Endothelial cell of umbilical vein (primary cell): ENCODE data around the gene IGFBP2. TPM values are rescaled to one million over a fixed set of nuclear protein-coding genes. Genes with fewer than 3 reads are reported as not detected.

Source experiments
- BruUV-seq: library from RNA; stranded (reverse); fragments of 400-500 nt; replicated peaks from 2 replicates; lab custom pipeline; 2021; lab: Mats Ljungman, UMichigan
- CTCF ChIA-PET: fragments of 300-600, 350-600 bp; sonication (Branson Sonifier 250); formaldehyde crosslinking; loops from one replicate; lab custom pipeline; 2021; ENCODE audit warnings: antibody characterized with exemption, inconsistent platforms; lab: Charles Lee
- POLR2A ChIA-PET: fragments of 300-600, 350-600 bp; sonication (Branson Sonifier 250); formaldehyde crosslinking; loops from one replicate; lab custom pipeline; 2021; ENCODE audit warnings: antibody characterized with exemption, inconsistent platforms; lab: Charles Lee
- DNase-seq: peaks from one replicate; pipeline ENCODE4 v3.0.0-alpha.2; 2011; ENCODE audit warnings: low read depth, low spot score
- FAIRE-seq: peaks from 2 replicates; lab custom pipeline; 2011; peaks lifted over from hg19 to GRCh38; lab: Jason Lieb, UNC
- H2AFZ ChIP-seq: 2 replicates; pipeline ENCODE4 v1.6.0; 2012; ENCODE audit warnings: low read depth, low read length, control low read depth, inconsistent platforms
- H3K27ac ChIP-seq: 2 replicates; pipeline ENCODE4 v1.5.1; 2011; ENCODE audit warnings: low read depth, mild to moderate bottlenecking, control low read depth, low read length, moderate library complexity; ENCODE audit not compliant: insufficient read depth
- H3K27me3 ChIP-seq, 2 experiments: 2 replicates each; pipeline versions ENCODE4 v1.6.0 to v1.6.1; 2011; ENCODE audit warnings: low read length in 2 of 2, mixed read lengths in 1 of 2; ENCODE audit not compliant: control insufficient read depth in 2 of 2, insufficient read depth in 2 of 2
- H3K36me3 ChIP-seq, 2 experiments: 2 replicates in 1 of 2; 3 replicates in 1 of 2; pipeline ENCODE4 v1.5.1; 2011; ENCODE audit warnings: low read length in 2 of 2, mild to moderate bottlenecking in 1 of 2, moderate library complexity in 1 of 2; ENCODE audit not compliant: control insufficient read depth in 2 of 2, insufficient read depth in 2 of 2; ENCODE audit errors: extremely low read depth in 1 of 2
- H3K4me1 ChIP-seq: 3 replicates; pipeline ENCODE4 v1.5.1; 2011; ENCODE audit warnings: mild to moderate bottlenecking, low read length; ENCODE audit not compliant: control insufficient read depth, insufficient read depth; ENCODE audit errors: extremely low read depth
- H3K4me2 ChIP-seq: 2 replicates; pipeline ENCODE4 v1.6.1; 2011; ENCODE audit warnings: low read length, control low read depth, mixed read lengths; ENCODE audit not compliant: insufficient read depth
- H3K4me3 ChIP-seq, 3 experiments: fragments of 200-600 bp in 1 of 3; sonication (generic), shearing (Covaris generic) in 1 of 3; replicated peaks in 1 of 3; 2 replicates each; pipeline ENCODE4 v1.5.1; 2011 to 2016; ENCODE audit warnings: control low read depth in 3 of 3, low read length in 3 of 3, mild to moderate bottlenecking in 2 of 3, inconsistent platforms in 1 of 3, low read depth in 1 of 3, moderate library complexity in 1 of 3; ENCODE audit not compliant: insufficient read depth in 1 of 3
- H3K79me2 ChIP-seq: 2 replicates; pipeline ENCODE4 v1.6.0; 2012; ENCODE audit warnings: low read length, inconsistent platforms; ENCODE audit not compliant: control insufficient read depth, insufficient read depth
- H3K9ac ChIP-seq: replicated peaks from 2 replicates; pipeline ENCODE3; 2011; ENCODE audit warnings: low read length, control low read depth; ENCODE audit not compliant: insufficient read depth; ENCODE audit errors: extremely low read depth
- H3K9me1 ChIP-seq: replicated peaks from 3 replicates; pipeline ENCODE4 v1.6.0; 2011; ENCODE audit warnings: mild to moderate bottlenecking, low read length; ENCODE audit not compliant: control insufficient read depth, insufficient read depth; ENCODE audit errors: extremely low read depth
- H3K9me3 ChIP-seq: replicated peaks from 2 replicates; pipeline ENCODE4 v1.5.1; 2012; ENCODE audit warnings: low read length, inconsistent platforms; ENCODE audit not compliant: control insufficient read depth, insufficient read depth
- H4K20me1 ChIP-seq: replicated peaks from 2 replicates; pipeline ENCODE3; 2011; ENCODE audit warnings: mild to moderate bottlenecking, low read length; ENCODE audit not compliant: control insufficient read depth, insufficient read depth; ENCODE audit errors: extremely low read depth
- EZH2 ChIP-seq: IDR thresholded peaks from 2 replicates; pipeline ENCODE4 v1.6.1; 2012; ENCODE audit warnings: borderline replicate concordance, low read depth, mild to moderate bottlenecking, moderate library complexity, low read length, inconsistent platforms; ENCODE audit not compliant: severe bottlenecking
- FOS ChIP-seq: IDR thresholded peaks from 2 replicates; pipeline ENCODE4 v1.6.1; 2011; ENCODE audit warnings: mild to moderate bottlenecking, low read length, moderate library complexity, borderline replicate concordance; ENCODE audit not compliant: insufficient read depth
- GATA2 ChIP-seq: IDR thresholded peaks from 2 replicates; pipeline ENCODE4 v1.7.0; 2011; ENCODE audit warnings: low read depth, mild to moderate bottlenecking, moderate library complexity, mixed read lengths, low read length; ENCODE audit not compliant: insufficient read length, insufficient read depth
- JUN ChIP-seq: IDR thresholded peaks from 2 replicates; pipeline ENCODE4 v1.6.1; 2011; ENCODE audit warnings: borderline replicate concordance, low read depth; ENCODE audit not compliant: insufficient read length, insufficient read depth
- MYC ChIP-seq: IDR thresholded peaks from one replicate; pipeline ENCODE4 v1.6.1; 2011; ENCODE audit warnings: mild to moderate bottlenecking, low read depth, low read length
- POLR2AphosphoS5 ChIP-seq: IDR thresholded peaks from 2 replicates; pipeline ENCODE4 v1.6.1; 2012; ENCODE audit warnings: low read depth, mild to moderate bottlenecking, control low read depth, low read length, moderate library complexity; ENCODE audit not compliant: insufficient read depth
- dilution Hi-C: fragments of 300-500 bp; cut with MboI; formaldehyde crosslinking; loops from one replicate; pipeline ENCODE4 v1.15.0; 2019; ENCODE audit warnings: low sequenced_read_pairs; ENCODE audit not compliant: extremely low pct_ligation_motif_present
- intact Hi-C: fragments of 100-400 bp; cut with micrococcal nuclease; formaldehyde crosslinking; loops from one replicate; pipeline ENCODE4 v1.10.0; 2022
- polyA plus RNA-seq, 4 experiments: library from polyadenylated mRNA; depleted of rRNA in 3 of 4; stranded (reverse) in 3 of 4; unstranded in 1 of 4; fragments of >200 nt; gene quantifications; 2 replicates each; pipeline versions ENCODE4 v1.2.1 to v1.2.3, GENCODE V29; 2011 to 2012; ENCODE audit warnings: missing spikeins in 1 of 4
- total RNA-seq: library from RNA; stranded (reverse); gene quantifications from 2 replicates; pipeline ENCODE4 v1.2.3, GENCODE V29; 2021

IGFBP2 gene
- total and polyA plus RNA-seq, 2 donors (not counting 3 experiments of a cell fraction or from before 2014, with no cell fraction given), result 212 to 261 TPM

DNA sequence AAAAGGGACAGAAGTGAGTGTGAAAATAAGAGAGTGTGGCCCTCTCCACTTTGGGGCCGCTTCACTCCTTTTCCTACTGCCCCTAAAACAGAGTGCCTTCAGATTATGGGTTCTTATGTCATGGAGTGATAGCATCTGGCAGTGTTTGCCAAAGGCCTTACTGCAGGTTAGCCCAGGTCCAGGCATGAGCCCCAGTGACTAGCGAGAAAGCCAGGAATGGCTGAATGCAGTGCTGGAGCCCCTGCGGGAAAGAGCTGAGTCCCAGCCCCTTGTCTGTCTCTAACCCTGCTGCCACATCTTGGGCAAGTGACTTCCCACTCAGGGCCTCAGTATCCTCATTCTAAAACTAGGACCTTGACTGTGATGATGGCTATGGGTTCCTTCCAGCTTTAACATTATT, 56.2 kb downstream of the IGFBP2 start:
- no peaks in the 10 kb centered on the region for H3K9me3 ChIP-seq
- intact Hi-C loops (no loop called here), dilution Hi-C loops (no loop called here)
- peaks cover 45 to 47% of the 10 kb centered on the region in 2 experiments for H3K27me3 ChIP-seq
- H3K36me3 ChIP-seq, result no peaks in the 10 kb centered on the region
- FAIRE-seq (no peak), DNase-seq (no peak)
- BruUV-seq, result no TSS peak
- H3K4me2 ChIP-seq, result no peak overlapping the region
- POLR2A ChIA-PET, result no interaction called here
- CTCF ChIA-PET, result interaction anchor here (1.1 to 2.1 kb wide), 5 partner anchors 9 to 1023 kb away, joined by 4 to 8 read pairs (median 6); no protein-coding TSS in a partner anchor
- no peak overlapping the region for H3K27ac ChIP-seq
- TF ChIP-seq JUN (no peak), FOS (no peak), MYC (no peak), POLR2AphosphoS5 (no peak), GATA2 (no peak), EZH2 (no peak)
- H3K9me1 ChIP-seq, result no peaks in the 10 kb centered on the region
- peaks cover 20% of the 10 kb centered on the region for H3K4me1 ChIP-seq
- H3K79me2 ChIP-seq, result no peaks in the 10 kb centered on the region
- no peak overlapping the region for H3K4me3 ChIP-seq
- H2AFZ ChIP-seq, result no peak overlapping the region
- no peak overlapping the region for H3K9ac ChIP-seq
- no peaks in the 10 kb centered on the region for H4K20me1 ChIP-seq

DNA sequence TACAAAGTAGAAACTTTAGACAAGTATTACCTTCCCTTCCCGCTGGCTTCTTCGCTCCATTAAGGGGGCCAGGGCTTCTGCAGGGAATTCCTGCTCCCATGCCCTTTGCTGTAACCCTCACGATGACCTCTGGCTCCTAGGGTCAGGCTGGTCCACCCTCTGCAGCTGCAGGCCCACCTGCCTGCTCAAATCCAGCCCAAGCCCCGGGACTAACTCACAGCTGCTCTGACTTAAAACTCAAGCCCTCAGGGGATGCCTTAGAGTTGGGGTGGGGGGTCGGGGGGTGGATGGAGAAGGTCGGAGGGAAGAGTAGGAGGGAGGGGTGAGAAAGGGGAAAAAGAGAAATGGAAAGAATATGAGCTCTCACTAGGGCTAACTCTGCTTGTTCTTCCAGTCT, 57.2 kb downstream of the IGFBP2 start:
- no peaks in the 10 kb centered on the region for H3K9me3 ChIP-seq
- FAIRE-seq (no peak), DNase-seq (no peak)
- BruUV-seq, result no TSS peak
- POLR2A ChIA-PET, result no interaction called here
- H3K4me1 ChIP-seq, result peaks cover 20% of the 10 kb centered on the region
- H3K27ac ChIP-seq, result no peak overlapping the region
- dilution Hi-C loops, result no loop called here
- no peak for TF ChIP-seq EZH2
- no peak for TF ChIP-seq MYC
- CTCF ChIA-PET, result interaction anchor here (1.1 to 1.4 kb wide), 2 partner anchors 172 to 1022 kb away, joined by 4 to 5 read pairs; no protein-coding TSS in a partner anchor
- no peak overlapping the region for H3K9ac ChIP-seq
- no peaks in the 10 kb centered on the region for H3K36me3 ChIP-seq
- H3K79me2 ChIP-seq, result no peaks in the 10 kb centered on the region
- H3K9me1 ChIP-seq, result no peaks in the 10 kb centered on the region
- H3K4me3 ChIP-seq, result no peak overlapping the region
- no peak overlapping the region for H3K4me2 ChIP-seq
- peaks cover 56 to 57% of the 10 kb centered on the region in 2 experiments for H3K27me3 ChIP-seq
- no peak overlapping the region for H2AFZ ChIP-seq
- intact Hi-C loops, result loop anchor here (5.0 kb wide), 1 partner anchor 532 kb away; no protein-coding TSS in a partner anchor
- H4K20me1 ChIP-seq, result no peaks in the 10 kb centered on the region
